IPS DF 4.7 (cell line): ENCODE data around the gene SLC47A2.

ENCODE experiments used
- DNase-seq: peaks from one replicate; pipeline ENCODE4 v3.0.0-alpha.2; 2013; ENCODE audit warnings: low spot score; ENCODE audit errors: extremely low read depth

SLC47A2 gene

DNA sequence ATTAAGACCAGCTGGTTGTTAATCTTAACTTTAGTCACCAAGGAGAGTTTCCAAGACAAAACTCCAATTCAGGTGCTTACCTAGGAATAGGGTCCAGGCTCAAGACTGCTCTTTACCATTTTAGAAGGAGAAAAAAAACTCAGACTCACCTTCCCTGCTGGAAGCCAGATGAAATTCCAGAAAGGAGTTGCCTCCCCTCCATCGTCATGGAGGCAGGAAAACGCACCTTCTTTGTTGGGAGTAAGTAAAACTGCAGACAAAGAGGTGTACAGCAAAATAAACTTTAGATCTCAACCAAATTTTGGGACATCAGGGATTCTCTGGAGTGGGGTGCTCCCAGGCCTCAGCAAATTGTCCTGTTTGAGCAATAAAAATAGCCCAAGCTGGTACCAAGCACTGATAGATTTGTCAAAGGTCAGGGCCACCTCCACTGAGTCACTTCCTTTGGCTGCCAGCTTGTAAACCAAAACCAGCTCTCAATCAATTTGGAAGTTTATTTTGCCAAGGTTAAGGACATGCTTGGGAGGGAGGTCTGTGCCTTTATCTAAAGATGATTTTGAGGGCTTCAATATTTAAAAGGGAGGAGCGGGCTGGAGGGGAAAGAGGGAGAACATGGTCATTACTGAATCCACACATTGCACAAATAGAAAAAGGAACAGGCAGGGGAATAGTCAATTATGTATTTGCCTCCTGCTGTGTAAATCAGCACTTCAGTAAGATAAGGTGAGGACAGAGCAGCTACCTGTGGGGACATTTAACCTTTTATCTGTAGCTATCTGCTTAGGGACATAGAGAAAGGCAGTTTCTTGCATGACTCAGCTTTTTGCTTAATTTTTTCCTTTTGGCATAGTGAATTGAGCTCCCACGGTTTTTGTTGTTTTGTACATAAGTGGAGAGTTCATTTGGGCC lies 69.3 kb downstream of the SLC47A2 start:
- DNase-seq, result peak; percentile 53

DNA sequence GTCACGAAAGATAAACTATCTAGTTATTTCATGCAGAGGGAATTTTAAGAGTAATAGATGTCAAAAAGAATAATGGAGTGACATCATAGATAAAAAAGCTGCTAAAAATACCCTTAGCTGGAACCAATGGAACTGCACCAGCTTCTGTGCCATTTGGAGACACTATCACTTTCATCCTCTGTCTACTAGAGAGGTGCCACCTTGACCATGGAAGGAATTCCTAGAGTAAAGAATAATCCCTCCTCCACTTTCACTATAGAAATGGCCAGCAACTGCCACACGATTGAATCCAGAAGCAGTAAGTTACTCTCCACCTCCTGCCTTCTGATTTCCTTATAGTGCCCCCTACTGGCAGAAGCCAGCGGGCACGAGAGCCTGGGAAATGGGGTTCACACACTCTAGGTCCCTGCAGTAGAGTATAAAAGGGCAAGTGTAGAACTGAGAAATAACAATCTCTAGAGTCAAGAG lies 70.6 kb downstream of the SLC47A2 start:
- peak; percentile 44 for DNase-seq

DNA sequence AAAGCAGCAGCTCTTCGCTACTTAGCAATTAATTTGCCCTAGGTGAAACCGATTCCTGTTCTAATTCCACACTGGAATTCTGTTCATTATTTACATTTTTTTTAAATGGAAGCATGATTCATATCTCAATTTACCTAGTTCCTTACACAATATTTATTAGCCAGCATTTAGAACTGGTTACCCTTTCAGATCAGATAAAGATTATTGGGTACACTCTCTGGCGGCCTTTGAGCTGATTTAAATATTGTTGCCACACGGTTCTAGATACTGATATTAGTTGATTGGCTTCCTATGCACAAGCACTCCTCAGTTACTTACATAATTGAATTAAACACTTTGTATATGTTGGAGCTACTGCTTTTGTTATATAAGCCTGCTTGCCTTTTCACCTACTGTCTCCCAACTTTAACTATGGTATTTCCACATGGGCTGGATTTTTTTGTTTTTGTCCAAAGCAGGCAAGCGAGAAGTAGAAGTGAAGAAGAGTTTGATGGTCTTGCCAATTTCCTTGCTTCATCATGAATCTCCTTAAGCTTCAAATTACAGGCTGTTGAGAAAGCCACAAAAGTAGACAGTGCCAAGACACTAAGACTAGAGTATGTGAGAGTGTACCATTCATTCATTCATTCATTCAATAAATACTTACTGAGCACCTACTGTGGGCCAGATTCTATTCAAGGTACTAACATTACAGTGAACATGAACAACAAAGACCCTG lies 71.7 kb downstream of the SLC47A2 start:
- DNase-seq, result no peak

DNA sequence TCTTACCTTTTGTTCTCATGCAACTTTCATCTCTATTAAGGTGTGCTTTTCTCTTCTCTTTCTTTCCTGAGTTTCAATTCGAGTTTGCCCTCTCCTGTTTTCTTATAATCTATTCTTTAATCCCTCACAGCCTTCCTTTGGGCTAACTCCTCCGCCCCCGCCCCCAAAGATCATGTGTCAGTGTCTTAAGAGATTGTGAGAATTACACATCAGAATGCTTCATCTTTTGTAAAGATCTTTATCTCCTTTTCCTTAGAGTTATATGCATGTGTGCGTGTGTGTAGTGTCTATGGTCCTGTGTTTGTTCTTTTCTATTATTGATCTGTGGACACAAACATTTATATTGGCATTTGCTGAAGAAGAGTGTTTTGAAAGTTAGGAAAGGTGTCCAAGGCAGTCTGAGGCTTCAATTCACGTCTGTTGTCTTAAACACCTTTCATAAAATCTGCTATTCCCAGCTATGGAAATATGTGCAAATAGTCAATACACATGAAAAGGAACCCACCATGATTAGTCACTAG lies 74.0 kb downstream of the SLC47A2 start:
- DNase-seq, result no peak

DNA sequence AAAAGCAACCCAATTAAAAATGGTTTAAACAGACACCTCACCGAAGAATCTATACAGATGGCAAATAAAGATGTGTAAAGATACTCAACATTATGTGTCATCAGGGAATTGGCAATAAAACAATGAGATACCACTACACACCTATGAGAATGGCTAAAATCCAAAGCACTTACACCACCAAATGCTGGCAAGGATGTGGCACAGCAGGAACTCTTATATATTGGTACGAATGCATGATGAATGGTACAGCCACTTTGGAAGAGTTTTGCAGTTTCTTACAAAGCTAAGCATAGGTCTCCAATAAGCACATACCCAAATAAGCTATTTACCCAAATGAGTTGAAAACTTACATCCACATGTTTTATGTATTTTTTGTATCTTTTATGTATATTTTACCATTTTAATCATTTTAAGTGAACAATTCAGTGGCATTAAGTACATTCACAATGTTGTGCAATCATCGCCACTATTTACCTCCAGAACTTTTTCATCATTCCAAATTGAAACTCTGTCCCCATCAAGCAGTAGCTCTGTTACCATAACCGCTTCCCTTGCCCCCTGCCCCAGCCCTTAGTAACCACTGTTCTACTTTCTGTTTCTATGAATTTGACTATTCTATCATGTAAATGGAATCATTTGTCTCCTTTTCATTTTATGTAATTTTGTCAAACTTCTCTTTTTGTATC lies 74.6 kb downstream of the SLC47A2 start:
- no peak for DNase-seq

DNA sequence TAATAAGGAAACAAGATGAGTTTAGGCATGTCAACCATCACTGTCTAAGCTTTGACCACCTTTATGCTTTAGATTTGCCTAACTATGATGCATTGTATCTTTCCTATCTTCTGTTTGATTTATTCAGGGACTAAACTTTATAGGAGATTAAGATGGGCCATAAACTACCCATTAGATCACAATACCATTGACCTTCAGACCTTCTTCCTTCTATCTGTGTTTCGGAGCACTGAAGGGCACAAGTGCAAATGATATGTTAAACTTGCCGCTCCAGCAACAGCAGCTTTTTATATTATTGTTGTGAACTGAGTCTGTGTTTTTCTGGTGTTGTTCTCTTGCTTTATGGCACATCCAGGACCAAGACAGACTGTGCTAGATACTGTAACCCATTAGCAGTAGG lies 84.5 kb downstream of the SLC47A2 start:
- no peak for DNase-seq

DNA sequence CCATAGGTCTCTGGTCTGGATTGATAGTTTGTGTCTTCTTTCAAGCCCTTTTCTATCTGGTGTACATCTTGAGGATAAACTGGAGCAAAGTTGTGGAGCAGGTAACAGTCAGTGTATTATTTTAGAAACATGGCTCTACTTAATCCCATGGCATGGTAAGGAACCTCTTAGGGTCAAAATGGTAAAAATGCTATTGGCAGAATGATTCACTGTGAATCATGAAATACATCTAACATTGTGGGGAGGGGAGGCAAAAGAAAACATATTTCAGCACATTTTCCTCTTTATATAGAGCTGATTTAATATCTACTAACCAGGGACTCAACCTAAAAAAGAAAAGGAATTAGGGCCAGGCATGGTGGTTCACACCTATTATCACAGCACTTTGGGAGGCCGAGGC lies 85.7 kb downstream of the SLC47A2 start:
- DNase-seq, result no peak

DNA sequence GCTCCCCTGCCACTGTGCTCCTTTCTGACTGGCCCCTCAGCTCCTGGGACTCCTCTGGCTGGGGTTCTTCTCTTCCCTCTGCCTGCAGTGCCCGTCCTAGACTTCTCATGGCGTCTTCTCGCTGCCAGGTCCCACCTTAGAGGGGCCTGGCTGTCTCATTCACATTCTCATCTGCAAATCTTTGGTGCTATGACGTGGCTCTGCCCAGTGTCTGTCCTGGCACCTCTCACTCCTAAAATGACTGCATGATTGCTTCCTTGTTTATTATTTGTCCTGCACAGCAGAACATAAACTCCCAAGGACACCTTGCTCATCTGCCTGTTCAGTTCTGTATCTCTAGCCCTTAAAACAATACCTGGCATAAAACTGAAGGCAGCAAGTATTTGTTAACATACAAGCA lies 86.3 kb downstream of the SLC47A2 start:
- no peak for DNase-seq

DNA sequence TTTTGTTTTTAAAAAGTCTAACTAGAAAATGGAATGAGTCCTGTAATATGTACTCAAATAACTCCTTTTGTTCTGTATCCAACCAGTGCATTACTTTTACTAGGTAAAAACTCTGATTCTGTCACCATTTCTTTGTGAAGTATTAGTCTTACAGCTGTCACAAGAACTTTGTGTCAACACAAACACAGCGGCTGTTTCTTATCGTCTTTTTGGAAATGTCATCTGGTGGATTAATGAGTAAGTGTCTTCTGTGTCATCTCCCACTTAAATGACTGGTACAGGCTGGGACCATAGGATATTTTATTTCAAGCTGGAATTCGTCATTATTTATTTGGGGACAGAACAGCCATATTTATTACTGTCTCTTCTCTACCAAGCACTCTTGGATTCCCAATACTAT lies 86.9 kb downstream of the SLC47A2 start:
- DNase-seq, result no peak
